HG02840 (cell line): Measurements from ENCODE around the gene WNT9B.

Source experiments
- ATAC-seq: cut with Tn5 transposase; IDR thresholded peaks from one replicate; pipeline ENCODE4 v1.9.1; 2021; ENCODE audit warnings: mild to moderate bottlenecking, moderate library complexity, moderate number of reproducible peaks; ENCODE audit not compliant: unreplicated experiment, low FRiP score

The WNT9B gene, protein sequence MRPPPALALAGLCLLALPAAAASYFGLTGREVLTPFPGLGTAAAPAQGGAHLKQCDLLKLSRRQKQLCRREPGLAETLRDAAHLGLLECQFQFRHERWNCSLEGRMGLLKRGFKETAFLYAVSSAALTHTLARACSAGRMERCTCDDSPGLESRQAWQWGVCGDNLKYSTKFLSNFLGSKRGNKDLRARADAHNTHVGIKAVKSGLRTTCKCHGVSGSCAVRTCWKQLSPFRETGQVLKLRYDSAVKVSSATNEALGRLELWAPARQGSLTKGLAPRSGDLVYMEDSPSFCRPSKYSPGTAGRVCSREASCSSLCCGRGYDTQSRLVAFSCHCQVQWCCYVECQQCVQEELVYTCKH

DNA sequence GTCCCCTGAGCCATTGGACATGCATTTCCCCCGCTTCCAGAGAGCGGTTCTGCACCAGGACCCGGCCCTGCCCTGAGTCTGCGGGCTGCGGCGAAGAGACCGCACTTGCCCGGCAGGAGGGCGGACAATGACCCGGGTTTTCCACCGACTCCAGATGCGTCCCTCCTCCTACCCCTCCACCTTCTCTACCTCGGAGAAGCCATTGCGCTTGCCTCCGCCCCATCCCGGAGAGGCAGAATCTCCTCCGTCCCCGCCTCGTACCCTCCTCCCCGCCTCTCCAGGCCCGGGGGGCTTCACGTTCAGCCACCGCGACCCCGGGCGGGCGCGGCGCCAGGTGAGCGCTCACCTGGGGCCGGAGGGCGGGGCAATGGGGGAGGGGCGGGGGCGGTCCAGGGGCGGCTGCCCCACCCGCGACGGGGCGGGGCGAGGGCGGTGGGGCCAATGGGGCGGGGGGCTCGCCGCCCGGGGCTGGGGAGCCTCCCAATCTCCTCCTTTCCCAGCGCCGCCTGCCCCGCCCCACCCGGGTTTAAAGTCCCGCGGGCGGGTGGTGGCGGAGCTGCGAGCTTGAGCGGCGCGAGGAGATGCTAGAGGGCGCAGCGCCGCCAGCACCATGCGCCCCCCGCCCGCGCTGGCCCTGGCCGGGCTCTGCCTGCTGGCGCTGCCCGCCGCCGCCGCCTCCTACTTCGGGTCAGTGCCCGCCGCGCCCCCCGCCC, at the start of gene WNT9B:
Gene WNT9B (plus strand): TSS at position 555 of the 713 bp plus-strand sequence. CDS start 56 bp downstream, at position 611.
- ATAC-seq = no peak

- no peak for ATAC-seq
Observed at GRCh38 chr17:46802800-46803199, 48.6 kb upstream of the WNT9B start.

DNA sequence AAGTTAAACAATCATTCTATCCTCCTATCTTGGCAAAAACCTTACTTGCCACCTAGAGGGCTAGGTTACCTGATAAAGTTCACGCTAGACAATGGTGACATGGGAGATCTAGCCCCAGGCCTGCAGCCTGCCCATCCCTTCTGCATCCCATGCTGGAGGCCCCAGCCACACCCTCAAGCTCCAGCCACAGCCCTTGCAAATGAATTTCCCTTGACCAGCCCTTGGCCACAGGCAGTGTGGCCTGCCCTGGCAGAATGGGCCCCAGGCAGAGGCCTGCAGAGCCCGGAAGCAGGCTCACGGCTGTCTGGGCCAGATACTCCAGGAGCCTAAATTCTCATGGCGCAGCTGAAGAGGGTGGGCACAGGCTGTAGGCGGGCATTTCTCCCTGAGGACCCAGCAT, 47.8 kb upstream of the WNT9B start:
- no peak for ATAC-seq

GRCh38 chr17:46805771-46806170, 45.6 kb upstream of the WNT9B start:
- ATAC-seq = no peak

DNA sequence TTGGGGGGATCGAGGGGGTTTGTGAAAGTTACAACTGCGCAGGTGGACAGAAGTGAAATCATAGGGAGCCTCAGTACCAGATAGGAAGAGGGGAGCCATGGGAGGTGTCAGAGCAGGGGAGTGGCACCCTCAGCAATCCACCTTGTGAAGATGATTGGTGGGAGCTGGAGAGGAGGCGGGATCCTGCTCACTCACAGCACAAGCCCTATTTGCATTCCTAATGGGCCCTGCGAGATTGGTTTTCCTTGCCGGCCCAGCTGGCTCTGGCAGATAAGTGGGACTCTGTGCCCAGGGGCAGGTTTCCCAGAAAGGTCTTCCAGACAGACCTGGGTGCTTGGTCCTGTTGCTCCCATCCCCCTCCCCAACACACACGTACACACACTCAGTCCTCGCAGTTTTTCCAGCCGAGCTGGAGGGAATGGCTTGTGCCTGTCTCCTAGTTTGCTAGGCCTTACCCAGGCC, 42.2 kb upstream of the WNT9B start:
- no peak for ATAC-seq

DNA sequence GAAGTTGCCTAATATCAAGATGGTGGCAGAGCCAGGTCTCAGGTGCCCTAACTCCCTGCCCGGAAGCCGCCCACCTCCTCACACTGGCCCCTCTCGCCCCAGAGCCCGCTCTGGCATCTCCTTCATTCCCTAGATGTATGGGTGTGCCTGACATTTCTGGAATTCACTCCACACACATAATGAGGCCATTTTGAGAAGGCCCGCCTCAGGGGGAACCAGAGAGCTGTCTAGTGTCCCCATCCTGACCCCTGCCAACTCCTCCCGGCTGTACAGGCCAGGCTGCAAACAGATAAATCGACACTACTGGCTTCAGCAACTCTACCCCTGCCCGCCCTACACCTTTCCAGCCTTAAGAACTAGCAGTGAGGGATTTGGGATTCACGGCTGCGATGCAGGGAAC, 40.5 kb upstream of the WNT9B start:
- no peak for ATAC-seq

GRCh38 chr17:46811978-46812583, 39.3 kb upstream of the WNT9B start:
- no peak for ATAC-seq

GRCh38 chr17:46812624-46813318, 38.6 kb upstream of the WNT9B start:
- ATAC-seq = no peak

GRCh38 chr17:46813920-46814319, 37.5 kb upstream of the WNT9B start:
- no peak for ATAC-seq

GRCh38 chr17:46814446-46814845, 36.9 kb upstream of the WNT9B start:
- no peak for ATAC-seq

DNA sequence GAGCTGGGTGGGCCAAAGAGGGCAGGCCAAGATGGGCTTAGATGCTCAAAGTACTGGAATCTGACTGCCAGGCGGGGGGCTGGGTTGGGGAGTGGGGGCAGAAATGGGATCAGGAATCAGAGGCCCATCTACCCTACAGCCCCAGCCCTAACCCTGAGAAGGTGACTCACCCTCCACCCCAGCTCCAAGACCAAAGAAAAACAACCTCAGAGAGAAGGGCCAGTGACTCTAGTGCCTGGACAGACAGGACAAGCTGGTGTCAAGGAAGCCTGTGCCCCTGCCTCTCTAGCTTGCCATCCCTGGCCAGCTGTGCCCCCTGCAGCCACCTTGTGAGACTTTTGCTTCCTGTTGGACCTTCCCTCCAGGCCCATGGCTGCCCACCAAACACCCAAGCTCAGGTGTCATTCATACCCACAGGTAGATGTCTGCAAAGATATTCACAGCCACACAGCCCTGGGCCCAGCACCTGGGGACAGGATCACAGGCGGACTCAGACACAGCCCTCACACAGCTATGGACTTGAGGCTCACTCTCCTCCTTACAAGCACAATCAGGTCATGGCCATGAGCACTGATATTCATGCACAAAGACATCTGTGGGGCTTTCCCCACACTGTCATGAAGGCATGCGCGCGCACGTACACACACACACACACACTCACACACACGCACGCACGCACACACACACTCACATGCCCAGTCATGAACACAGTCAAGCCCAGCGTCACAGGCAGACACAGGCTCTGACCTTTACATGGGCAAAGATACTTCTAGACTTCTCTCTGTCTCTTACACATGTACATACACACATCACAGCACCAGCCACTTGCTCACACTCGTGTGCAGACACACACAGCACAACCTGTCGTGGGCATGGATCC, 35.7 kb upstream of the WNT9B start:
- ATAC-seq = no peak

GRCh38 chr17:46817151-46817900, 34.1 kb upstream of the WNT9B start:
- no peak for ATAC-seq

DNA sequence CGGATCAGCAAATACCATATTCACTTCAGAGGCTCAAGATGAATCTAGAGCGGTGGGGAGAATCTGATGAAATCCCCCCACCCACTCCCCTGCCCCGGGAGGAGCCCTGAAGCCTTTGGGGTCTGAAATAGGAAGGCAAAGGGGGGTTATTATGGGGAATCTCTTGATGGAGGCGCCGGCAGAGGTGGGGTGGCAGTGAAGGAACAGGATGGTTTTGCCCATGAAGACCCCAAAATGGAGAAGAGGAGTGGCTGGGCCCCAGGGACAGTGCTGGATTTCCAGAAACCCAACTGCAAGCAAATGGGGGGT, 33.5 kb upstream of the WNT9B start:
- no peak for ATAC-seq

DNA sequence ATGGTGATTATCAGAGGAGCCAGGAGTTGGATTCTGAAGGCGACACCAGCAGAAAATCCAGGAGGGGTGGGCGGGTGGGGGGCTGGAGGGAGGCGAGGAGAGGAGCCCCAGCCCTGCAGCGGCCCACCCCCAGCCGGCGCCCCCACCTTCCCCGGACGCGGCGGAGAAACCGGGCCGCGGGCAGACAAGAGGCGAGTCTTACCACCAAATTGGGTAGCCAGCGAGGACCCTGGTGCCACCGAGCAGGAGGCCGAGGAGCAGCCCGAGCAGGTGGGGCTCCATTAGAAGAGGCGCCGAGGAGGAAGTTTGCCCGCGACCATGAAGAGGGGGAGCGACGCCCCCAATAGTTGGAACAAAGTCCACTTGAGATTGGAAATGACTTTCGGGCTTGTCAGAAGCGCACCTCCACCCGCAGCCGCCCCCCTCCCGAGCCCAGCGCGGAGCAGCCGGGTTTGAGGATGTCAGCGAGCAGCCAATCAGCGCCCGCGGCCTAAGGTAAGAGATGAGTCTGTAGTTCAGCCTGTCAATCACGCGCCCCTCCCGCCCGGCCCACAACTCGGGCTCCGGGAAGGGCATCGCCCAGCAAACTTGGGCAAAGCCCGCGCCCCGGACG, 33.0 kb upstream of the WNT9B start, which contains the start of gene WNT3:
Gene WNT3 (minus strand): TSS at position 377 of the 613 bp plus-strand sequence. CDS start 95 bp downstream, at position 282.
- ATAC-seq = no peak

DNA sequence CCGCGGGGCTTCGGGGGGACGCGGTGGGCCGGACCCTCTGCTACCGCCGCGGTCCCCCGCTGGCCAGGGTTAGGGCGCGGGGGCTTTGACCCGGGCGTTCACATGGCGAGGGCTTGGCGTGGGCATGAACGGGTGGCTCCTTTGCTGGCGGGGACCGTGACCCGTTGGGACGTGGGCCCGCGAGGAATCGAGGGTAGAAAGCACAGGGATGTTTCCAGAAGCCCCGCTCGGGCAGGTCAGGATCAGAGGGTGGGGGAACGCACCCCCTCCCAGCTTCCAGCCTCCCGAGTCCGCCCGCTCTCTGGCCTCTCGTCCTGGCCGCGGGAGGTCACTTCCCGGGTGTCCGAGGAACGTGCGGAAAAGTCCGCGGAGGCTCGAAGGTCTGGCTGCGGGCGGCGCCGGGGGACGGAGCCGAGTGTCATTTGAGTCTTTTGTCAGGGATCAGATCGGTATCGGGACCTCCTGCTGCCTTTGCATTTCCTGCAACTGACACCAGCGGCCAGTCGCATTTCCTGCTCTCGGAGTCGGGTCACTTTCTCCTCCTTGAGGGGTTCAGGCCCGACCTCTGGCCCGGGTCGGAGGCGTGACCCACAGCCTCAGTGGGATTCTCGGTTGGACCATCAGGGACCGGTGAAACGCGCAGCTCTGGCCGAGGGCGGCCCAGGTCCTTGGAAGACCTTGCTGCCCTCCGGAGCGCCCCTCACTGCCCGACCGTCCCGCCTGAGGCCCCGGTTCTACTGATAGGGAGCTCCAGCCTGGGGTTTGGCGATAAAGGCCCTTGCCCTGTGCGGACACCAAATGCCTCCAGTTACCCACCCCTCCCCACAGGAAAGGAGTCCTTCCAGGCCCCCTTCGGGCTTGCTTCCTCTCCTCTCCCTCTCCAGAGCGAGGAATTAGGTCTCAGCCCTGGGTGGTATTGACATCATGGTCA, 32.2 kb upstream of the WNT9B start:
- ATAC-seq = no peak

- ATAC-seq = no peak
Observed at GRCh38 chr17:46819906-46820351, 31.5 kb upstream of the WNT9B start.

GRCh38 chr17:46820592-46821450, 30.6 kb upstream of the WNT9B start:
- no peak for ATAC-seq
